DND-41 (cell line): ENCODE measurements around the gene HLCS.

Source experiments
- ATAC-seq: fragments of 200-7000 bp; cut with Tn5 transposase; 3 replicates; pipeline ENCODE4 v1.9.1; 2021; ENCODE audit warnings: low read depth; ENCODE audit not compliant: insufficient read depth
- DNase-seq: peaks from one replicate; pipeline ENCODE4 v3.0.0-alpha.2; 2020
- H2AFZ ChIP-seq: 2 replicates; pipeline ENCODE4 v1.6.0; 2012; ENCODE audit warnings: low read depth, low read length
- H3K27ac ChIP-seq: 2 replicates; pipeline ENCODE4 v1.5.1; 2012; ENCODE audit warnings: low read length, inconsistent platforms
- H3K27me3 ChIP-seq: fragments of 200-600 bp; sonication (generic); 2 replicates; pipeline ENCODE4 v1.6.0; 2012; ENCODE audit warnings: low read length, mild to moderate bottlenecking, inconsistent platforms; ENCODE audit not compliant: insufficient read depth, poor library complexity
- H3K36me3 ChIP-seq: 2 replicates; pipeline ENCODE4 v1.5.1; 2012; ENCODE audit warnings: low read length, inconsistent platforms; ENCODE audit not compliant: insufficient read depth
- H3K4me1 ChIP-seq: 2 replicates; pipeline ENCODE4 v1.5.1; 2012; ENCODE audit warnings: mild to moderate bottlenecking, low read length; ENCODE audit not compliant: insufficient read depth
- H3K4me2 ChIP-seq: 2 replicates; pipeline ENCODE4 v1.6.0; 2012; ENCODE audit warnings: mild to moderate bottlenecking, moderate library complexity, low read length, inconsistent platforms; ENCODE audit not compliant: insufficient read depth
- H3K4me3 ChIP-seq, 2 experiments: fragments of 200-600 bp in 1 of 2; shearing (Covaris generic) in 1 of 2; 2 replicates each; pipeline ENCODE4 v1.5.1; 2012 to 2016; ENCODE audit warnings: inconsistent platforms in 2 of 2, low read length in 2 of 2, mild to moderate bottlenecking in 2 of 2, low read depth in 1 of 2, moderate library complexity in 1 of 2
- H3K79me2 ChIP-seq: 2 replicates; pipeline ENCODE4 v1.6.0; 2012; ENCODE audit warnings: low read length, inconsistent platforms; ENCODE audit not compliant: insufficient read depth
- H3K9ac ChIP-seq: 2 replicates; pipeline ENCODE4 v1.6.0; 2012; ENCODE audit warnings: low read depth, mild to moderate bottlenecking, inconsistent platforms, low read length, moderate library complexity
- H3K9me3 ChIP-seq: 2 replicates; pipeline ENCODE4 v1.5.1; 2012; ENCODE audit warnings: low read length, moderate library complexity, mild to moderate bottlenecking, inconsistent platforms; ENCODE audit not compliant: insufficient read depth, severe bottlenecking
- H4K20me1 ChIP-seq: 2 replicates; pipeline ENCODE4 v1.6.0; 2012; ENCODE audit warnings: low read length; ENCODE audit not compliant: insufficient read depth
- CTCF ChIP-seq: IDR thresholded peaks from 2 replicates; pipeline ENCODE4 v1.5.1; 2012; ENCODE audit warnings: borderline replicate concordance, low read length, moderate library complexity, mild to moderate bottlenecking; ENCODE audit not compliant: poor library complexity, severe bottlenecking; ENCODE audit errors: extremely low read depth
- EZH2 ChIP-seq: IDR thresholded peaks from 3 replicates; pipeline ENCODE4 v1.6.1; 2012; ENCODE audit warnings: borderline replicate concordance, low read depth, mild to moderate bottlenecking, moderate library complexity, low read length, inconsistent platforms; ENCODE audit not compliant: severe bottlenecking

HLCS gene

GRCh38 chr21:36883532-36884486 lies 82.7 kb downstream of the HLCS start:
- Histone ChIP-seq H2AFZ (no peak overlapping the region), H4K20me1 (no peaks in the 10 kb centered on the region), H3K36me3 (peaks cover 11% of the 10 kb centered on the region), H3K9ac (no peak overlapping the region), H3K27ac (no peak overlapping the region), H3K4me1 (no peaks in the 10 kb centered on the region), H3K27me3 (no peaks in the 10 kb centered on the region), H3K79me2 (no peaks in the 10 kb centered on the region), H3K9me3 (peaks cover 16% of the 10 kb centered on the region), H3K4me3 (no peak overlapping the region), H3K4me2 (no peak overlapping the region)
- no peak for DNase-seq
- TF ChIP-seq EZH2, result no peak
- no peak for TF ChIP-seq CTCF
- no peak for ATAC-seq

- ATAC-seq (no peak), DNase-seq (no peak)
- H3K4me2 ChIP-seq, result no peak overlapping the region
- no peak overlapping the region for H3K9ac ChIP-seq
- TF ChIP-seq CTCF (no peak), EZH2 (no peak)
- H3K79me2 ChIP-seq, result no peaks in the 10 kb centered on the region
- H3K4me1 ChIP-seq, result no peaks in the 10 kb centered on the region
- H3K4me3 ChIP-seq, result no peak overlapping the region
- no peaks in the 10 kb centered on the region for H4K20me1 ChIP-seq
- H3K27me3 ChIP-seq, result no peaks in the 10 kb centered on the region
- H3K9me3 ChIP-seq, result peaks cover 16% of the 10 kb centered on the region
- no peak overlapping the region for H3K27ac ChIP-seq
- no peak overlapping the region for H2AFZ ChIP-seq
- peaks cover 11% of the 10 kb centered on the region for H3K36me3 ChIP-seq
Measured at GRCh38 chr21:36882776-36883175, 83.7 kb downstream of the HLCS start.

- TF ChIP-seq CTCF, result no peak
- no peak for TF ChIP-seq EZH2
- H3K36me3 ChIP-seq, result peaks cover 7% of the 10 kb centered on the region; the same call in 1 of the 2 replicates
- no peaks in the 10 kb centered on the region for H4K20me1 ChIP-seq
- H3K9ac ChIP-seq, result no peak overlapping the region
- H3K4me3 ChIP-seq, result no peak overlapping the region
- H2AFZ ChIP-seq, result no peak overlapping the region
- no peaks in the 10 kb centered on the region for H3K27me3 ChIP-seq
- peaks cover 16% of the 10 kb centered on the region for H3K9me3 ChIP-seq
- H3K27ac ChIP-seq, result no peak overlapping the region
- no peak overlapping the region for H3K4me2 ChIP-seq
- DNase-seq (no peak), ATAC-seq (no peak)
- H3K79me2 ChIP-seq, result no peaks in the 10 kb centered on the region
- H3K4me1 ChIP-seq, result no peaks in the 10 kb centered on the region
Measured at GRCh38 chr21:36881228-36881627, 85.2 kb downstream of the HLCS start.
